Measurements from ENCODE around the gene PDIK1L. TPM values are rescaled to one million over a fixed set of nuclear protein-coding genes. Genes with fewer than 3 reads are reported as not detected.

Gene PDIK1L
- total RNA-seq, 1 experiment from 2014 or later: 11.0 TPM

- H2AFZ ChIP-seq (ENCODE audit: low read length): no peak overlapping the region
- DNase-seq: no peak
- no peak overlapping the region for H3K9ac ChIP-seq (ENCODE audit: low read length)
- H3K27ac ChIP-seq (ENCODE audit: low read length): no peak overlapping the region
- H3K4me1 ChIP-seq (ENCODE audit: low read length): peaks cover under 1% of the 10 kb centered on the region
- no peaks in the 10 kb centered on the region for H3K36me3 ChIP-seq (ENCODE audit: insufficient read depth, low read length)
- H3K9me3 ChIP-seq (ENCODE audit: low read length): no peaks in the 10 kb centered on the region
- no peaks in the 10 kb centered on the region for H3K9me2 ChIP-seq (replicated peaks; ENCODE audit: insufficient read depth, low read length)
- H4K20me1 ChIP-seq (ENCODE audit: insufficient read depth, low read depth, low read length): no peaks in the 10 kb centered on the region
- no peaks in the 10 kb centered on the region for H3K27me3 ChIP-seq (ENCODE audit: low read length)
- H3K4me2 ChIP-seq (ENCODE audit: low read depth, low read length, poor library complexity, severe bottlenecking): no peak overlapping the region
- H3K4me3 ChIP-seq (ENCODE audit: low read length): no peak overlapping the region
- H3K79me2 ChIP-seq (ENCODE audit: low read length): no peaks in the 10 kb centered on the region
Observed at GRCh38 chr1:26164036-26164860, 52.6 kb downstream of the PDIK1L start.

GRCh38 chr1:26164861-26165842, 53.5 kb downstream of the PDIK1L start:
- Histone ChIP-seq H3K9me2 (replicated peaks; ENCODE audit: insufficient read depth, low read length) (no peaks in the 10 kb centered on the region), H3K4me3 (ENCODE audit: low read length) (no peak overlapping the region), H4K20me1 (ENCODE audit: insufficient read depth, low read depth, low read length) (no peaks in the 10 kb centered on the region; the same call in 1 of the 2 replicates), H3K79me2 (ENCODE audit: low read length) (peaks cover 4% of the 10 kb centered on the region), H3K9me3 (ENCODE audit: low read length) (no peaks in the 10 kb centered on the region), H3K9ac (ENCODE audit: low read length) (no peak overlapping the region), H3K36me3 (ENCODE audit: insufficient read depth, low read length) (no peaks in the 10 kb centered on the region), H3K4me1 (ENCODE audit: low read length) (peaks cover 4% of the 10 kb centered on the region), H2AFZ (ENCODE audit: low read length) (no peak overlapping the region), H3K4me2 (ENCODE audit: low read depth, low read length, poor library complexity, severe bottlenecking) (no peak overlapping the region), H3K27me3 (ENCODE audit: low read length) (no peaks in the 10 kb centered on the region), H3K27ac (ENCODE audit: low read length) (no peak overlapping the region)
- DNase-seq: no peak

GRCh38 chr1:26166719-26167281, 55.2 kb downstream of the PDIK1L start:
- Histone ChIP-seq H3K9me3 (ENCODE audit: low read length) (no peaks in the 10 kb centered on the region), H3K79me2 (ENCODE audit: low read length) (peaks cover 18% of the 10 kb centered on the region), H3K27ac (ENCODE audit: low read length) (no peak overlapping the region), H2AFZ (ENCODE audit: low read length) (no peak overlapping the region), H4K20me1 (ENCODE audit: insufficient read depth, low read depth, low read length) (no peaks in the 10 kb centered on the region; the same call in 1 of the 2 replicates), H3K9ac (ENCODE audit: low read length) (no peak overlapping the region), H3K4me1 (ENCODE audit: low read length) (peaks cover 15% of the 10 kb centered on the region), H3K4me3 (ENCODE audit: low read length) (no peak overlapping the region), H3K4me2 (ENCODE audit: low read depth, low read length, poor library complexity, severe bottlenecking) (no peak overlapping the region), H3K27me3 (ENCODE audit: low read length) (no peaks in the 10 kb centered on the region), H3K9me2 (replicated peaks; ENCODE audit: insufficient read depth, low read length) (no peaks in the 10 kb centered on the region), H3K36me3 (ENCODE audit: insufficient read depth, low read length) (0 out of 2 replicates have a peak, but pooled peaks cover 9% of the 10 kb centered on the region)
- DNase-seq: no peak

GRCh38 chr1:26168410-26169197, 57.0 kb downstream of the PDIK1L start, which contains the start of gene C1orf232:
C1orf232 (minus strand) TSS chr1:26168963; CDS start chr1:26168499, 464 bp downstream.
- H3K4me2 ChIP-seq (ENCODE audit: low read depth, low read length, poor library complexity, severe bottlenecking): peak within 1 kb of the TSS; percentile 91

GRCh38 chr1:26169198-26169554, 57.6 kb downstream of the PDIK1L start:
- peak; percentile 45 for DNase-seq
- H3K4me2 ChIP-seq (ENCODE audit: low read depth, low read length, poor library complexity, severe bottlenecking): peak overlapping the region; percentile 91
- H4K20me1 ChIP-seq (ENCODE audit: insufficient read depth, low read depth, low read length): no peaks in the 10 kb centered on the region; the same call in 1 of the 2 replicates
- no peaks in the 10 kb centered on the region for H3K27me3 ChIP-seq (ENCODE audit: low read length)
- H3K9me2 ChIP-seq (replicated peaks; ENCODE audit: insufficient read depth, low read length): no peaks in the 10 kb centered on the region
- H3K79me2 ChIP-seq (ENCODE audit: low read length): peaks cover 18% of the 10 kb centered on the region
- H3K9ac ChIP-seq (ENCODE audit: low read length): peak overlapping the region; percentile 50; the same call in 1 of the 2 replicates
- H2AFZ ChIP-seq (ENCODE audit: low read length): peak overlapping the region; percentile 51; the same call in 1 of the 2 replicates
- H3K27ac ChIP-seq (ENCODE audit: low read length): no peak overlapping the region
- H3K4me3 ChIP-seq (ENCODE audit: low read length): peak overlapping the region; percentile 99; the same call in 1 of the 2 replicates
- no peaks in the 10 kb centered on the region for H3K9me3 ChIP-seq (ENCODE audit: low read length)
- peaks cover 15% of the 10 kb centered on the region for H3K4me1 ChIP-seq (ENCODE audit: low read length)
- 0 out of 2 replicates have a peak, but pooled peaks cover 9% of the 10 kb centered on the region for H3K36me3 ChIP-seq (ENCODE audit: insufficient read depth, low read length)

More at GRCh38 chr1:26168410-26169197, 57.0 kb downstream of the PDIK1L start, which contains the start of gene C1orf232:
- Histone ChIP-seq H3K4me1 (ENCODE audit: low read length) (peaks cover 15% of the 10 kb centered on the region), H3K27ac (ENCODE audit: low read length) (no peak within 1 kb of the TSS; the same call in 1 of the 2 replicates), H3K9ac (ENCODE audit: low read length) (peak within 1 kb of the TSS; percentile 97), H3K79me2 (ENCODE audit: low read length) (peaks cover 18% of the 10 kb centered on the region), H4K20me1 (ENCODE audit: insufficient read depth, low read depth, low read length) (no peaks in the 10 kb centered on the region; the same call in 1 of the 2 replicates), H3K27me3 (ENCODE audit: low read length) (no peaks in the 10 kb centered on the region), H3K9me3 (ENCODE audit: low read length) (no peaks in the 10 kb centered on the region), H3K36me3 (ENCODE audit: insufficient read depth, low read length) (0 out of 2 replicates have a peak, but pooled peaks cover 9% of the 10 kb centered on the region), H2AFZ (ENCODE audit: low read length) (peak within 1 kb of the TSS; percentile 69; the same call in 1 of the 2 replicates), H3K9me2 (replicated peaks; ENCODE audit: insufficient read depth, low read length) (no peaks in the 10 kb centered on the region), H3K4me3 (ENCODE audit: low read length) (peak within 1 kb of the TSS; percentile 99)
- DNase-seq: no peak

GRCh38 chr1:26169669-26170471, 58.2 kb downstream of the PDIK1L start, which contains the start of gene ZNF593:
ZNF593 (plus strand) TSS chr1:26169908; CDS start chr1:26169984, 76 bp downstream.
- no peaks in the 10 kb centered on the region; the same call in 1 of the 2 replicates for H4K20me1 ChIP-seq (ENCODE audit: insufficient read depth, low read depth, low read length)

More at GRCh38 chr1:26169669-26170471, 58.2 kb downstream of the PDIK1L start, which contains the start of gene ZNF593:
- H3K9me3 ChIP-seq (ENCODE audit: low read length): no peaks in the 10 kb centered on the region
- peak; percentile 97 for DNase-seq
- peak within 1 kb of the TSS; percentile 91 for H3K4me2 ChIP-seq (ENCODE audit: low read depth, low read length, poor library complexity, severe bottlenecking)
- peak within 1 kb of the TSS; percentile 99 for H3K4me3 ChIP-seq (ENCODE audit: low read length)
- H3K27me3 ChIP-seq (ENCODE audit: low read length): no peaks in the 10 kb centered on the region
- H3K79me2 ChIP-seq (ENCODE audit: low read length): peaks cover 18% of the 10 kb centered on the region
- peaks cover 15% of the 10 kb centered on the region for H3K4me1 ChIP-seq (ENCODE audit: low read length)
- H3K9ac ChIP-seq (ENCODE audit: low read length): peak within 1 kb of the TSS; percentile 97
- peak within 1 kb of the TSS; percentile 69; the same call in 1 of the 2 replicates for H2AFZ ChIP-seq (ENCODE audit: low read length)
- no peaks in the 10 kb centered on the region for H3K9me2 ChIP-seq (replicated peaks; ENCODE audit: insufficient read depth, low read length)
- H3K36me3 ChIP-seq (ENCODE audit: insufficient read depth, low read length): 0 out of 2 replicates have a peak, but pooled peaks cover 9% of the 10 kb centered on the region
- H3K27ac ChIP-seq (ENCODE audit: low read length): peak within 1 kb of the TSS; percentile 46

All from Karpas-422 (cell line).